Stimulated activated naive CD8-positive, alpha-beta T cell treated with anti-CD3 and anti-CD28 coated beads, Interleukin-15, amount 100 ng/mL, for 72 hours (primary cell): ENCODE measurements around the gene L3MBTL3.
"Not testable (repeated sequence)": the region's sequence is repeated elsewhere in the genome, so short reads cannot be mapped to it uniquely, and the experiment has no call there.

Experiments
- ATAC-seq: fragments of 150-1000 bp; cut with Tn5 transposase; 2 replicates; pipeline ENCODE4 v1.10.0; 2021; ENCODE audit warnings: mild to moderate bottlenecking, moderate library complexity
- DNase-seq, 2 donors: peaks; one replicate each; pipeline ENCODE4 v3.0.0; 2021 to 2022
- H3K27ac Mint-ChIP-seq, 2 donors: one replicate each; pipeline ENCODE4 v1.8.0; 2022; ENCODE audit warnings: mild to moderate bottlenecking in 2 of 2, mixed read lengths in 2 of 2, moderate library complexity in 2 of 2
- H3K27me3 Mint-ChIP-seq: one replicate; pipeline ENCODE4 v1.8.0; 2022; ENCODE audit warnings: mixed read lengths
- H3K4me1 Mint-ChIP-seq: one replicate; pipeline ENCODE4 v1.8.0; 2022; ENCODE audit warnings: mild to moderate bottlenecking, mixed read lengths
- H3K4me3 Mint-ChIP-seq, 2 donors: one replicate each; pipeline ENCODE4 v1.8.0; 2022; ENCODE audit warnings: mild to moderate bottlenecking in 2 of 2, mixed read lengths in 2 of 2, moderate library complexity in 1 of 2
- H3K9me3 Mint-ChIP-seq, 2 donors: one replicate each; pipeline ENCODE4 v1.8.0; 2022; ENCODE audit warnings: mixed read lengths in 2 of 2

The L3MBTL3 gene

DNA sequence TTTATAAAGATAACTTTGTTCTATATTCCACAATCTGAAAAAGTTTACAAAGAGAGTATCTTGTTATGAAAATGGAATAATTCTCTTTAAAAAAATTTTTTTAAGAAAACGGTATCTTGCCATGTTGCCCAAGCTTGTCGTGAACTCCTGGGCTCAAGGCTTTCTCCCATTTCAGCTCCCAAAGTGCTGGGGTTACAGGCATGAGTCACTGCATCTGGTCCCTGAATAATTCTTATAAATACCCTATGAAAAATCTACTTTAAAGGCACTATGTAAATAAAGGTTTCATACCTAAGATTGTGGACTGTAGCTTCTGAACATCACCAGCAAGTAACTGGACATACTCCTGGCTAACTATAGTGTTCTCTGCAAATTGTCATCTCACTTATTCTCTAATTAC lies 144.0 kb downstream of the L3MBTL3 start:
- no peak for ATAC-seq
- Mint-ChIP-seq H3K9me3 (peaks cover 12% of the 10 kb centered on the region in 2 donors), H3K27ac (no peak overlapping the region), H3K4me3 (no peak overlapping the region), H3K27me3 (no peaks in the 10 kb centered on the region), H3K4me1 (peaks cover 9% of the 10 kb centered on the region)
- DNase-seq = no peak

DNA sequence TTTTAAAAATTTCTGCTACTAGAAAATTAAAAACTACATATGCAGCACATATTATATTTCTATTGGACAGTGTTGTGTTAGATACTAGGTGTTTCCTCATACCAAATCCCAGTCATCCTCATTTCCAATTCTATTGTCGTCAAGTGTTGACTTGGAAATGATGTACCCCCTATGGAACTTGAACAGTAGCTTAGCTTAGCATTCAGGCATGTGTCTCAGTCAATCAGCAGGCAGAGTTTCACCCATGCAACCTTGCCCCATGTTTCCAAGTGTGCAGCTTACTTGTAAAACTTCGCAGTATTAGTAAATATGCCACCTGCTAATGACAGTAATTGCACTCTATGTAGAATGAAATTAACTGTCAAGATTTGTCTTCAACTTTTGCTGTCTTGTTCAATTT lies 144.9 kb downstream of the L3MBTL3 start:
- no peak for DNase-seq
- H3K27me3 Mint-ChIP-seq = no peaks in the 10 kb centered on the region
- no peak overlapping the region for H3K27ac Mint-ChIP-seq

DNA sequence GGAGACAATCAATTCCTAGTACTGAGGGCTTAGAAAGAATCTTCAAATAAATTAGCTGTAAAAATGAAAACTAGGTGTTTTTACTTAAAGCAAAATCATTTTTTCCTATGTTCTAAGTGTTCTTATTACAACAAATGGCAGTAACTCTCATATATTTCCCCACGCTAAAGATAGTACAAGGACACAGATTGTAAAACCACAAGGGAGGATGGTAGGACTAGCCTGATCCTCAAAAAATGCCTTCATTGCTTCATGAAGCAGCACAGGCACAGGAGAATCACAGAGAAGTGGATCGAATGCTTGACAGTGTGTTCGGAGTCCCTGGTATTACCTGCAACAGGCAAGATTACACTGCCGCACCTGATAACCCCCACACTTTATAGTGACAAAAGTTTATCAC lies 145.9 kb downstream of the L3MBTL3 start:
- Mint-ChIP-seq H3K9me3 (peaks cover 9 to 12% of the 10 kb centered on the region in 2 donors), H3K4me3 (no peak overlapping the region), H3K4me1 (peaks cover 9% of the 10 kb centered on the region), H3K27me3 (no peaks in the 10 kb centered on the region), H3K27ac (no peak overlapping the region)
- ATAC-seq = no peak
- DNase-seq = no peak

More for the DNA sequence above, 144.9 kb downstream of the L3MBTL3 start:
- peaks cover 12% of the 10 kb centered on the region in 2 donors for H3K9me3 Mint-ChIP-seq
- H3K4me1 Mint-ChIP-seq = peaks cover 9% of the 10 kb centered on the region
- no peak overlapping the region for H3K4me3 Mint-ChIP-seq
- ATAC-seq = no peak

DNA sequence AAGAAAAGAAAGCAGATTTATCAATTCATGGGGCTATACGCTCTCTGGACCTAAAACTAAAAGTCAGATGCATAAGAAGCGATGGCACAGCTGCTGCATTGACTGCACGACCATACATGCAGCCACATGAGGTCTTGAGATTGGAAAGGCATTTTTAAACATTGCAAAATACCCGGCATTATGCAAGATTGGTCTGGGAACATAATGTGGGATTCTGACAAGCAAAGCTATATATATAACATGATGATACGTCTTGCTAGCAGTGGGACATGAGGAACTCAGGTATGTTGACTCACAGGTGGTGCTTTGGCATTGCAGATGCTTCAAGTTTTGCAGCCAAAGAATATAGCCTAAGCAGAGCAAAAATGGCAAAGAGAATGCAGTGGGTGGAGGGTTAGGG lies 149.3 kb downstream of the L3MBTL3 start:
- Mint-ChIP-seq H3K4me1 (peaks cover 9% of the 10 kb centered on the region), H3K27ac (no peak overlapping the region), H3K9me3 (peaks cover 24 to 38% of the 10 kb centered on the region in 2 donors), H3K4me3 (no peak overlapping the region), H3K27me3 (no peaks in the 10 kb centered on the region)
- DNase-seq (no peak), ATAC-seq (no peak)

DNA sequence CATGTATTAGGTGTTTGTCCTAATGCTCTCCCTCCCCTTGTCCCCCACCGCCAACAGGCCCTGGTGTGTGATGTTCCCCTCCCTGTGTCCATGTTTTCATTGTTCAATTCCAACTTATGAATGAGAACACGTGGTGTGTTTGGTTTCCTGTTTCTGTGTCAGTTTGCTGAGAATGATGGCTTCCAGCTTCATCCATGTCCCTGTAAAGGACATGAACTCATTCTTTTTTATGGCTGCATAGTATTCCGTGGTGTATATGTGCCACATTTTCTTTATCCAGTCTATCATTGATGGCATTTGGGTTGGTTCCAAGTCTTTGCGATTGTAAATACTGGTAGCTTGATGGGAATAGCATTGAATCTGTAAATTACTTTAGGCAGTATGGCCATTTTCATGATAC lies 151.8 kb downstream of the L3MBTL3 start:
- H3K4me1 Mint-ChIP-seq, DNase-seq, H3K27me3 Mint-ChIP-seq, H3K27ac Mint-ChIP-seq, ATAC-seq, H3K4me3 Mint-ChIP-seq: not testable (repeated sequence)
- peaks cover 28 to 38% of the 10 kb centered on the region in 2 donors for H3K9me3 Mint-ChIP-seq

DNA sequence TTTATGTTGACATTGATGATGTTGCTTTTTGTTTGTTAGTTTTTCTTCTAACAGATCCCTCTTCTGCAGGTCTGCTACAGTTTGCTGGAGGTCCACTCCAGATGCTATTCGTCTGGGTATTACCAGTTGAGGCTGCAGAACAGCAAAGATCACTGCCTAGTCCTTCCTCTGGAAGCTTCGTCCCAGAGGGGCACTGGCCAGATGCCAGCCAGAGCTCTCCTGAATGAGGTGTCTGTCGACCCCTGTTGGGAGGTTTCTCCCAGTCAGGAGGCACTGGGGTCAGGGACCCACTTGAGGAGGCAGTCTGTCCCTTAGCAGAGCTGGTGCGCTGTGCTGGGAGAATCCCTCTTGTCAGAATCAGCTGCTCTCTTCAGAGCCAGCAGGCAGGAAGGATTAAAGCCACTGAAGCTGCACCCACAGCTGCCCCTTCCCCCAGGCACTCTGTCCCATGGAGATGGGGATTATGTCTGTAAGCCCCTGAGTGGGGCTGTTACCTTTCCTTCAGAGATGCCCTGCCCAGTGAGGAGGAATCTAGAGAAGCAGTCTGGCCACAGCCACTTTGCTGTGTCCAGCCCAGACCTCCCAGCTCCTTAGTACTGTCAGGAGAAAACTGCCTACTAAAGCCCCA lies 155.1 kb downstream of the L3MBTL3 start:
- H3K9me3 Mint-ChIP-seq = peaks cover 28 to 31% of the 10 kb centered on the region in 2 donors
- not testable (repeated sequence) for H3K4me3 Mint-ChIP-seq, H3K27me3 Mint-ChIP-seq, DNase-seq, ATAC-seq, H3K27ac Mint-ChIP-seq
- peaks cover 18% of the 10 kb centered on the region for H3K4me1 Mint-ChIP-seq

DNA sequence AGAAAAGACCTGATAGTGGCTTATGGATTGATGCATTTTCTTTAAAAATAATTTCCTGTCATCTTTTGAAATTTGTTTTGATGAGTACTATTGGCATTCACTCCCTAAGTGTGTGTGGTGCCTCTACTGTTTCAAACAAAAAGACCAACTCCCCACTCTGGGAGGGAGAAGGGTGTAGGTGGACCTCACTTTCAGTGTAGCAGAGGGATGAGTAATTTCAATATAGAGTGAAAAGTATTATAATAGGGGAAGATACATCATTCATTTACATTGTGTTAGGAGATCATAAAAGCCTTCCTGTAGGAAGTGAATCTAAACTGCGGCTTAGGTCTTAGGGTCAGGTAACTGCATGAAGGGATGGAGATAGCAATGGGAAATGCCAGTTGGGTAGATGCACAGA lies 158.0 kb downstream of the L3MBTL3 start:
- Mint-ChIP-seq H3K4me3 (no peak overlapping the region), H3K27me3 (no peaks in the 10 kb centered on the region), H3K4me1 (peaks cover 18% of the 10 kb centered on the region), H3K9me3 (peaks cover 14 to 18% of the 10 kb centered on the region in 2 donors), H3K27ac (no peak overlapping the region)
- ATAC-seq = peak; percentile 54
- DNase-seq = no peak

DNA sequence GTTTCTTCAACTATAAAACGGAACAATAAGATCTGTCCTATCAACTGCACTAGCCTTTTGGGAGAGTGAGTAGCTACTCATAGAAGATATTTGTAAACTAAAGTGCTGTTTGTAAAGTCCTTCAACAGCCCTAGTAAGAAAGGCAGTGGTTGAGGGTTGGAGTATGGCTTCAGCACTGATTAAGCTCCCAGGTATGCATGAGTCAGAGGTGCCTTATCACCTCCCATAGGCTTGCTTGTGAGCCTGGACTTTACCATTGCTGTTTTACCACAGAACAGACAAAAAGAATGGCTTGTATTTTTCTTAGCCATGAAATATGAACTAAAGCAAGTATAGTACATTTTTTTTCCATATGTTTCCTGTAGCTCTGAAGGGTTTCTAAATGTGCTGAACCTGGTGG lies 160.3 kb downstream of the L3MBTL3 start:
- Mint-ChIP-seq H3K4me1 (peaks cover 22% of the 10 kb centered on the region), H3K27ac (no peak overlapping the region), H3K4me3 (no peak overlapping the region), H3K27me3 (no peaks in the 10 kb centered on the region), H3K9me3 (no peaks in the 10 kb centered on the region)
- DNase-seq (no peak), ATAC-seq (no peak)

DNA sequence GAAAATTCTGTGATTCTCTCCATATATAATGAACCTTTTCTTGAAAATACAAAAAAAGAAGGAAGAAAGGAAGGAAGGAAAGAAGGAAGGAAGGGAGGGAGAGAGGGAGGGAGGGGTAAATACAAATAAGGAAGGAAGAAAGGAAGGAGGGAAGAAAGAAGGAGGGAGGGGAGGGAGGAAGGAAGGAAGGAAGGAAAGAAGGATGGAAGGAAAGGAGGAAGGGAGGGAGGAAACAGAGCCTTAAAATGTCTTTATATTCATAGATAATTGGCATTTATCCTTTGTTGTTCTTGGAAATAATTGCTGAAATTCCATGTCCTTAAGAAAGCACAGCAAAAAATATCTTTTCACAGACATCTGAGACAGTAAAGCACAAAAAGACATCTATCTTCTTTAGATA lies 164.1 kb downstream of the L3MBTL3 start:
- Mint-ChIP-seq H3K4me1 (peaks cover 35% of the 10 kb centered on the region), H3K27me3 (no peaks in the 10 kb centered on the region), H3K4me3 (peak overlapping the region in 1 of 2 donors; percentile 79), H3K27ac (peak overlapping the region in 1 of 2 donors; percentile 95), H3K9me3 (no peaks in the 10 kb centered on the region)
- ATAC-seq = no peak
- no peak for DNase-seq

DNA sequence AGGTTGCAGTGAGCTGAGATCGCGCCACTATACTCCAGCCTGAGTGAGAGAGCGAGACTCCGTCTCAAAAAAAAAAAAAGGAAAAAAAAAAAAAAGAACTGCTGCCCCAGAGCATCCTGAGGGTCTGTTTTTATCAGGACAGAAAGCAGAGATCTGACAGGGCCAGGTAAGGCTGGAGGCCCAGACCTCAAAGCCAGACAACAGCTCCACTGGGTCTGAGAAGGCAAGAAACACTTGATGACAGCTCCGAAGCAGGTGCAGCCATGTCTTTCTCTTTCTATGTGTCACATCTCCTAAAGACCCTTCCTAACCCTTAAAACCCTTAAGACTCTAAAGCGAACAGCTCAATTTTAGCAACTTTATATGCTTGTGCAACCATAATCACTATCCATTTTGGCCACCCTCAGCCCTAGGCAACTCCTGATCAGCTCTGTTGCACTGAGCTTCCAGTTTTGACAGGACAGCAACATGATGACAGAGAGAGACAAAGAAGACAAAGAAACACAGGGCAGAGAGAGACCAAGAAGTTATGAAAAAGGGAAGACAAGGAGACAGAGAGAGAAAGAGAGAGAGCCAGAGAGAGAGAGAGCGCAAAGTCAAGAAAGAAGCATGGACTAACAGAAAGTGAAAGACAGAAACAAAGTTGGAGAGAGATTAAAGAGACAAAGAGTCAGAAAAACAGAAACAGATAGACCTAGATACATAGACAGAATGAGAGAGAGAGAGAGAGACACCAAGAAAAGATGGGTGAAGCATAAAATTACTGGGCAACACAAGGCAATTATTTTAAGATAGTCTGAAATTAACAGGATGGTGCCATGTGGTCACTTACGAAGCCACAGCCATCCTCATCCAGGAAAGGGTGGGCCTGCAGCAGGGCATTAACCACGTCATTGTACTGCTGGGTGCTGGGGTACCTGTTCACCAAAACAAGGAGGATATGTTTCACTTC lies 165.2 kb downstream of the L3MBTL3 start:
- peak; percentile 92 for ATAC-seq
- peak; percentile 20 to 57 for DNase-seq
- H3K4me1 Mint-ChIP-seq = peaks cover 38% of the 10 kb centered on the region

DNA sequence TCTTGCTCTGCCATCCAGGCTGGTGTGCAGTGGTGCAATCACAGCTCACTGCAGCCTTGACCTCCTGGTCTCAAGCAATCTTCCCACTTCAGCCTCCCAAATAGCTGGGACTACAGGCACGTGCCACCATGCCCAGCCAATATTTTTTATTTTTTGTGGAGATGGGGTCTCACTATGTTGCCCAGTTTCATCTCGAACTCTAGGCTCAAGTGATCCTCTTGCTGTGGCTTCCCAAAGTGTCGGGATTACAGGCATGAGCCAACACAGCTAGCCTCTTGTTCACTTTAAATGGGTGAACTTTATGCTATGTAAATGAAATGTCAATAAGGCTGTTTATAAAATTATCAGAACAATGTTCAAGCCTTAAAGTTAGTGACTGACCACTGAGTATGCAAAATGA lies 167.3 kb downstream of the L3MBTL3 start:
- ATAC-seq (no peak), DNase-seq (no peak)
- H3K4me1 Mint-ChIP-seq = peaks cover 56% of the 10 kb centered on the region
- H3K27me3 Mint-ChIP-seq = no peaks in the 10 kb centered on the region
- H3K27ac Mint-ChIP-seq = peak overlapping the region; percentile 14 to 50
- no peaks in the 10 kb centered on the region for H3K9me3 Mint-ChIP-seq
- peak overlapping the region in 1 of 2 donors; percentile 62 for H3K4me3 Mint-ChIP-seq

More for the DNA sequence above, 165.2 kb downstream of the L3MBTL3 start:
- peak overlapping the region; percentile 73 to 79 for H3K4me3 Mint-ChIP-seq
- H3K27me3 Mint-ChIP-seq = no peaks in the 10 kb centered on the region
- peak overlapping the region; percentile 66 to 95 for H3K27ac Mint-ChIP-seq
- no peaks in the 10 kb centered on the region for H3K9me3 Mint-ChIP-seq

DNA sequence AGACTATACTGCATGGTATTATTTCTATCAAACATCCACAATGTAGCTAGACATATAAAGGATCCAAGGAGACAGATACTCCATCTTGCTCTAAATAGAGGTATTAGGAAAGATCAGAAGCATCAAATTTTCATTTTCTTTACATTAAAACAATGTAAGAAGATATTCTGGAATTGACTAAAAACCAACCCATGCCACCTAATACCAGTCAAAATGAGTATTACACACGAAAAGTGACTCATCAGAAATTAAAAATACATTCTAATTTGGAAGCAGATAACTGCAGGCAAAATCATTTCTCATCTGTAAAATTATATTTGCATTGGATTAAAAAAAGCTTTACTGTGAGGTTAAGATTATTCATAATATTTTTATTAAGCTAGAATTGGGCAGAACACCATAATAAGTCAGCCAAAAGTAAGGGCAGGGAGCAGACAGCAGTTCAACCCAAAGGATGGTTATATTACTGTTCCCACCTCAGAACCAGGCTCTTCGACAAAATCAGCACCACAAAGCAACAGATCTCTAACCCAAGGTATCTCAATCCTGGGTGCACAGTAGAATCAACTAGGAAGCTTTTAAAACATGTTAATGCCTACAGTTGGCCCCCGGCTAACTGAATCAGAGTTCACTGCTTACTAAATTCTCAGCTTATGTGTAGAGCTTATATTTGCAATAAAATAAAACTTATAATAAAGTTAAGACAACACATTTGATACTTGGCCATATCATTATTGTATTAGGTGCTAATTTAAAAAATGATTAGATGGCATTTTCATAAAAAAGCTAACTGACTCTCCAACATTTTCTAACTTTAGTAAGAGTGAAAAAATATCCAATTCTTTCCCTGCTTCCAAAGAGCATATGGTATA lies 169.2 kb downstream of the L3MBTL3 start:
- H3K27ac Mint-ChIP-seq = peak overlapping the region in 1 of 2 donors; percentile 86
- H3K27me3 Mint-ChIP-seq = no peaks in the 10 kb centered on the region
- DNase-seq = no peak
- peaks cover 66% of the 10 kb centered on the region for H3K4me1 Mint-ChIP-seq
- ATAC-seq = peak; percentile 56
- H3K9me3 Mint-ChIP-seq = peaks cover 0 to 3% of the 10 kb centered on the region in 2 donors
- H3K4me3 Mint-ChIP-seq = peak overlapping the region; percentile 19 to 59

DNA sequence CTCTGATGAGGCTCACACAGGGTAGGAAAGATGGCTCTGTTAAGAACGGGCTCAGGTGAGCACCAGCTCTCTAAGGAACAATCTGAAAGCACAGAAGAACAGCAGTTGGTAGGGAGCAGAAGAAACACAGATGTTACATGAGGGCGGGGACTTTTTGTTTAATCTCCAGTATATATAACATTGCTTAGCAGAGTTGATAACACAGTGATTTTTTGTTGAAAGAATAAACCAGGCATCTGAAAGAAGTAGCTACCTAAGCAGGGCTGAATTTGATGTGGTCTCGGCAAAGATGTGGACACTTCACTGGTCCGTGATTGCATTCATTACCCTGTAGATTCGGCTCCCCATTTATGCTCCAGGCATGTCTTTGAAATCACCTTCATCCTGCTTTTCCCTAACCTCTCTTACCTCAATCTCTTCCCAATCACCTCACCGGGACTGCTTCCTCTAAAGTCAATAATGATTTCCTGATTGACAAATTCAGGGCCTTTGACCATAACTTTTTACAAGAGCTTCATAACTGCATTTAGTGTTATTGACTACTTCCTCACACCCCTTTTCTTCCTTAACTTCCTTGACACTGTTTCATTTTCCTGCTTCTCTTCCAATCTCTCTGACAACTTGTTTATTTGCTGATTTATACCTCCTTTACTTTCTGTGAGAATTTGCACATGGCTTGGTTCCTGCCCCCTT lies 170.0 kb downstream of the L3MBTL3 start:
- Mint-ChIP-seq H3K4me1 (peaks cover 74% of the 10 kb centered on the region), H3K27me3 (no peaks in the 10 kb centered on the region), H3K9me3 (peaks cover 0 to 11% of the 10 kb centered on the region in 2 donors), H3K4me3 (peak overlapping the region; percentile 7 to 61), H3K27ac (peak overlapping the region; percentile 17 to 80)
- no peak for ATAC-seq
- DNase-seq = no peak

DNA sequence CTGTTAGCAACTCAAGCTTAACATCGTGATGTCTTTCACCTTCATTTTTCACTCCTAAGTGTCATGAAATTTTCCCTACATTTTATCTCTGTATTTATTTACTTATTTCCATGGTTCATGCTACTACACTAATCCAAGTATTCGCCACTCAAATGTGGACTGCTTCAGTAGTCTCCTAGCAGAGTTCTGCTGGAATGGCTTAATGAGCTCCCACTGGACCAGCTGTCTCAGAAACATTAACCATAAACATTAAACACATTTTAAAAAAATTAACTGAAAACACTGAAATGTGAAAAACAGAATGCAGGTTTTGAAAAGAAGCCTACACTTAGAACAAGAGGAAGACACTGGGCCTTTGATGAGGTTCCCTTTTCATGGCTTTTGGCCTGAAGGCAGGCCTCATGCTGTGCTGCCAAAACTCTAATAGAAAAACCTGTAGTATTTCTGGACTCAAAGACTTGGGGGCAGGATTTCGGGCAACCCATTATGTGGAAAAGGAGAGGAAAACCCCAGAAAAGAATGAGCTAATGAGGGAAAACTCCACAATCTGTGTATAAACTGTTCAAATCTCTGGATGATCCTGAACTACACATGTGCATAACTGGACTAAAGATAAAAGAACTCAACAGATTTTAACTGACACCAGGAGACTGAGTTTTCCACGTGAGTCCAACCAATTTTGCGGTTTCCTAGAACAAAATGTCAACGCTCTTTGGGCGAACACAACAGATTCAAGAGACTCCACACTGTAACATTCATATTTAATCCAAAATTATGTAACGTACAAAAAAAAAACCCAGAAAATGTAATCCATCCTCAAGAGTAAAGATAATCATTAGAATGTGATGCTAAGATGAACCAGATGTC lies 171.4 kb downstream of the L3MBTL3 start:
- peak overlapping the region in 1 of 2 donors; percentile 79 for H3K27ac Mint-ChIP-seq

More for the DNA sequence above, 171.4 kb downstream of the L3MBTL3 start:
- H3K4me1 Mint-ChIP-seq = peaks cover 75% of the 10 kb centered on the region
- H3K27me3 Mint-ChIP-seq = no peaks in the 10 kb centered on the region
- H3K4me3 Mint-ChIP-seq = peak overlapping the region; percentile 5 to 42
- peaks cover 0 to 20% of the 10 kb centered on the region in 2 donors for H3K9me3 Mint-ChIP-seq
- DNase-seq (no peak), ATAC-seq (no peak)
